HG03521 (cell line): Measurements from ENCODE around the gene TNFRSF21.
"Not testable (repeated sequence)": the region's sequence is repeated elsewhere in the genome, so short reads cannot be mapped to it uniquely, and the experiment has no call there.

Experiments
- ATAC-seq: cut with Tn5 transposase; IDR thresholded peaks from one replicate; pipeline ENCODE4 v1.9.1; 2021; ENCODE audit warnings: mild to moderate bottlenecking, moderate library complexity; ENCODE audit not compliant: unreplicated experiment

Gene TNFRSF21

DNA sequence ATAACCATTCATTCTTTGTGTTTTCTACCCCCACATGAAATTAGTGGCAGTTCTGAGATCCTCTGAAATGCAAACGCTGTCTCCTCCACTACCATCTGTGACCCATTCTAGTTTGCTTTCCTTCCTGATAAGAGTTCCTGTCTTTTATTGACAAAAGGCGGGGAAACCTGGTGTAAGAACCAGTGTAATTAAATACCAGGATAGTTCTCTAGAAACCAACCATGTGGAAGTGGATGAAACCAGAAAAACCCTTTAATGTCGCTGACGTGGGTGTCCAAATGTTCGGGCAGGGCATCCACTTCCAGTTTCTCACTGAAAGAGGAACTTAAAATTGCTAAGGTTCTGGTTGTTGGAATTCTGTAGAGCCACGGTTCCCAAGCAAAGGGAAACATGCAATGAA is 79.1 kb downstream of the TNFRSF21 start:
- no peak for ATAC-seq

DNA sequence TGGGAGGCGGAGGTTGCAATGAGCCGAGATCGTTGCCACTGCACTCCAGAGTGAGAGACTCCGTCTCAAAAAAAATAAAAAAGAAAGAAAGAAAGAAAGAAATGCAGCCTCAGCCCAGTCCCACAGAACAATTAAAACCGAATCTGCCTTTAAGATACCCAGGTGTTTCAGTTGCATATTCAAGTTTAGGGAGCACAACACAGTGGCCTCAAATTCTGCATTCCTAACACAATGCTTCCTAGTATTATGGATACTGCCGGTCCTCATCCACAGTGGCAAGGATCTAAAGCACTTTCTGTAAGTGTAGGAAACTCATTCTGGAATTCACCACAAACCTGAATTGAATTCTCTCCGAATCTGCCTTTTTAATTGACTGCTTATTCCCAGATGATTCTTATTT is 80.5 kb downstream of the TNFRSF21 start:
- ATAC-seq = no peak

DNA sequence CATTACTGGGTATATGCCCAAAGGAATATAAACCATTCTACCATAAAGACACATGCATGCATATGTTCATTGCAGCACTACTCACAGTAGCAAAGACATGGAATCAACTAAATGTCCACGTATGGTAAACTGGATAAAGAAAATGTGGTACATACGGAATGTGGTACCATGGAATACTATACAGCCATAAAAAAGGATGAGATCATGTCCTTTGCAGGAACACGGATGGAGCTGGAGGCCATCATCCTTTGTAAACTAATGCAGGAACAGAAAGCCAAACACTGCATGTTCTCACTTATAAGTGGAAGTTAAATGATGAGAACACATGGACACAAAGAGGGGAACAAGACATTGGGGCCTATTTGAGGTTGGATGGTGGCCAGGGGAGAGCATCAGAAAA is 81.6 kb downstream of the TNFRSF21 start:
- not testable (repeated sequence) for ATAC-seq

DNA sequence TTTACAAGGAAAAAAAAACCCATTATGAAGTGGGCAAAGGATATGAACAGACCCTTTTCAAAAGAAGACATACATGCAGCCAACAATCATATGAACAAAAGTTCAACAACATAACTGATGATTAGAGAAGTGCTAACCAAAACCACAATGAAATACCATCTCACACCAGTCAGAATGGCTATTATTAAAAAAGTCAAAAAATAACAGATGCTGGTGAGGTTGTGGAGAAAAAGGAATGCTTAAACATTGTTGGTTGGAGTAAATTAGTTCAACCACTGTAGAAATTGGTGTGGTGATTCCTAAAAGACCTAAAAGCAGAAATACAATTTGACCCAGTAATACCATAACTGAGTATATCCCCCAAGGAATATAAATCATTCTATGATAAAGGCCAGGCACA is 86.5 kb downstream of the TNFRSF21 start:
- not testable (repeated sequence) for ATAC-seq

DNA sequence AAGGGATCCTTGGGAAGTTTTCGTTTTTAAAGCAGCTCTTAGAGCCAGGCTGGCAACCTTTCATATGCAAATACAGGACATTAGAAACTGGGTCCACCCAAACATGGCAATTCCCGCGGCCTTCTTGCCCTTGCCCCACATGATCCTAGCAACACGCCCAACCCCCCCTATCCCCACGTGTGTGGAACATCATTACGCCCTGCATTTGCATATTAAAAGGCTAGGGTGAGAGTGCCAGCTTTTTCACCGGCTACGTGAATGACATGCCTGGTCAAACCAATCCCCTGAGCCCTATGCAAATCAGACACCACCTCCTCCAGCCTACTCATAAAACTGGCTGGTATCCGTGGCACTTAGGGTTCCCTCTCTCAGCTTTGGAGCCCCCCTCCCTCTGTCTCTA is 88.1 kb downstream of the TNFRSF21 start:
- ATAC-seq = no peak

DNA sequence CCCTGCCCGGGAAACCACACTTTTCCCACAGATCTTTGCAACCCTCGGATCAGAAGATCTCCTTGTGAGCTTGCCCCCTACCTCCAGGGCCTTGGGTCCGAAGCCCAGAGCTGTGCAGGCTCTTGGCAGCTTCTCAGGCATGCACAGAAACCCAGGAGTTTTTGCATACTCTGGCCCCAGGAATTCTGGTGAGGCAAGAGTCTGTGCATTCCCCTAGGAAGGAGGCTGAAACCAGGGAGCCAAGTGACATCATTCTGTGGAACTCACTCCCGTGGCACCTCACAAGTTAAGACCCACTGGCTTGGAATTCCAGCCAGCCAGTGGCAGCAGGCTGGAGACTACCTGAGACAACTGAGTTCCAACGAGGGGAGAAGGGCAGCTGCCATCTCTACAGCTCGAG is 100.1 kb downstream of the TNFRSF21 start:
- ATAC-seq = no peak

DNA sequence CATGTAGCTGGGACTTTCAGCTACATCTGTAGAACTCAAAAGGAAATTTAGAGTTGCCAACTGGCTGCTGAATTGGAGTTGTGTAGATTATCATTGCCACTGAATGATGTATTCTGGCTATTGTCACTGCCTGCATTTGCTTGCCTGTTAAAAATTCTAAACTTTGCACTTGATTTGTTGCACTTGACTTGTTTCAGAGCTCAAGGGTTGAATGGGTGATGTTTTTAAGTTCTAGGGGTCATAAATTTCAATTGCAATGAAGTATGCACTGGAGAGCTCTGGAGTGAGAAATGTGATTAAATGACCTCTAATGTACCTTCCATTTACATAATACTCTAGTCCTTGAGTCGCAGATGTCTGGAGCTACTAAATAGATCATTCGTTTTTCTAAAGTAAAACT is 102.4 kb downstream of the TNFRSF21 start:
- ATAC-seq = no peak

DNA sequence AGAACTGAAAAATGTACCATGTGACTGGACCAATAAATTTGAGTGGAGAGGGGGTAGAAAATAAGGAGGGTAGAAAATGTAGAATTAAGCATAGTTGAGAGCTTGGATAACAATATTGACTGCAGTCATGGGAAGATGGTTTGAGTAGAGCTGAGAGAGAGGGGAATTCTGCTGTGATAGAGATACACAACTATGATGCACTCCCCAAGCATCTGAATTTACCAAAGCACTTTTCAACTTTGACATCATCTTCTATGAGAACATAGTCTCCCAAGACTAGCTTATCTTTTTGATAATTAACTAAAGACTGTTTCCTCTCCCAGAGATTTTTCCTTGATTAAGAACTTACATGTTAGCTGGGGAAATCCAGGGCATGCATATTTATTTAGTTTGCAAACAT is 103.1 kb downstream of the TNFRSF21 start:
- ATAC-seq = no peak

DNA sequence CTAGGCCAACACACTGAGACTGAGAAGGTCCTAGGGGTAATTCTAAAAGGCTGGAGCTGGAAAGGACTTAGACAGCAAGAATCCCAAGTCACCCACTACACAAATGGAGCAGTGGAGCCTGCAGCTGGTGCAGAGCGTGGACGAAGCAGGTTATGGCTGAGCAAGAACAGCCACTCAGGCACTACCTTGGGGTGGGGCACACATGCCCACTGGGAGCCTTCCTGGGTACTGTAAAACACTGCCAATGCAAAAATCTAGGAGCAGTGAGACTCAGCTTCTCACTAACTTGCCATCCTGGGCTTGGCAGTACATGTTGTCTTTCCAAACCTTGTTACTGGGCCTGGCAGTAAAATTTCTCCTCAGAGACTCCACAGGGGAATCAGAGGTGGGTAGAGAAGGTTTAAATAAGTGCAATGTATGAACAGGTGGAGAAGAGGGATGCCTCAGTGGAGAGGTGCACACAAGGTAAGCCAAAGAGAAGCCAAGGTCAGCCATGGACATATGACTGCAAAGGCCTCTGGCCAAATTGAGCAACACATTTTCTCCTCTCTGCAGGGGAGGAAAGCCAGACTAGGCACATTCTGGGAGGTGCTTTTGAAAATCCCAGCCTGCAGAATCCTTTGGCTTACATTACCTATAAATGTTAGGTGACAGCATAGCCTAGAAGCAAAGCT is 105.6 kb downstream of the TNFRSF21 start:
- ATAC-seq = no peak

DNA sequence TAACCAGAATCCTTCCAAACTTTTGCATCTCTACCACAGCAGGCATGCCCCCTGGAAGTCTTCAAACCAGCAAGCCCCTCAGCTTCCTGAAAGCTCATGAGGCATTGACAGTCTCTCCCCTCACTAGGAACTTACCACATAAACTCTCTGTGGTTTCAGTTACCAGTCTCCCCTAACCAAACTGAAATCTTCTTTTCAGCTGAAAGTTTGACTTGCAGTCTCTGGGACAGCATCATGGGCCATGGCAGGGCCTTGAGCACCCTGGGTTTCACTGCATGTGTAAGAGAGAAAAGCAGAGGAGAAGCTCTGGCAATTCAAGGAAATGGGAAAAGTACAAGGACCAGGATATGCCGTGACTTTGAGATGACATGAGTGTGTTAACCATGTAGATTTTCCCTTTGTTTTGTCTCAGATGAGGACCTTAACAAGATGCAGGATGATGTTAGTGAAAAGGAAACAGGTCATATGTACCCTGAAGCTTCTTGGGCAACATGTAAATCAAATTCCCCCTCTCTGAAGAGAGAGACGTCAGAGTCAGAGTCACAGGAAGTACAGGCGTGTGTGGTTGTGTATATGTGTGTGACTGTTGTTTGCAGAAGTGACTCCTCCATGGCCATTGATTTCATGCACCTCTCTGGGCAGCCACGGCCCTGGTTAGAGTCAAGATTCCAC is 106.3 kb downstream of the TNFRSF21 start:
- ATAC-seq = peak; percentile 82

DNA sequence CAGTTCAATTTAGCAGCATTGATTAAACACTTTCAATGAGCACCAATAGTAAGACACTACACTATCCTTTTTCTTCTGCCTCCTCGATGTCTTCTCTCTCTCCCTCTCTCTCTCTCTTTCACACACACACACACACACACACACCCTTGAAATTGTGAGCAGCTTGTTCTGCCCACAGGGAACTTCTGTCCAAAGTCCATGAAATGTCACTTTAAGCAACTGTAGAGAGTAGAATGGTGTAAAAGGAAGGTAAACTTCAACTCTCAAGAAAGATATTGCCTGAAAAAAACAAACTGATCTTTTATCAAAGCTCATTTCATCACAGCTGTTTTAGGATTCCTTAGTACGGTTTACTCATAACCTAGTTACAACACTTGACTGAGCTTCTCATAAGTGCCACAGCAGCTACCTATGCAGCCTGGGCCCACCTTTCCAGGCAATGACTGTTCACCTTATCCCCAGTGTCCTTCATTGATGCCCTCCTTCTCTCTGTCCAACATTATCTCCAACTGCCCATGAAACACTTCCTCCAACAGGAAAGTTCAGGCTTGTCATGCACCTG is 107.0 kb downstream of the TNFRSF21 start:
- ATAC-seq = peak; percentile 15

DNA sequence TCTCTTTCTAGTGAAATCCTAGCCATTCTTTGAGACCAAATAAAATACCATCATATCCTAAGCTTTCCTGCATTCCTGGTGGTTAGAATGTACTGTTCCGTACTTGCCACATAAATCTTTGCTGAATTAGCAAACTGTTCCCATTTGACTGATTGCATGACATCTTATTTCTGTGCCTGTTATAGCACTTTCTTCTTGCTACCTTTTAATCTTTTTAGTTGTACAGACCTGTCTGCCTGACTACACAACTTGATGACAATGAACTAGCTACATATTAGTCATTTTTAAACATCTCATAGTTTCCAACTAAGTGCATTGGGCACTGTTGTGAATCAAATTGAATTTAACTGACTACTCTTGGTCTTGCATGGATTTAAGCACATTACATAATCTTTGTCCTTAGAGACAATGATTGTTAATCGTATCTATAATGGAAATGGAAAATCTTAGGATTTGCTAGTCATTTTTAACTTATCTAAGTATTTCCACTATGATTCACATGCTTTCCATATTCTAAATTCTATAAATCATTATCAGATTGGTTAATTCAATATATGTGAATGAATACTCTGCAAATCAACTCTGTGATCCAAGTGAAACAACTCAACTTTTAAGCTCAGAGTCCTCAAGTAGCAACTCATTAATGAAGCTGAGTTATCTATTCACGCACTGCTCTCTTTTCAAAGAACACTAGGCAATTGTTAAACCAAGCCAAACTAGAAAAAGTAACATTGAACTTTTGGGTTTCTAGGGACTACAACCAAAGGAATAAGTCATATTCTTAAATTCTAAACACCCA is 109.0 kb downstream of the TNFRSF21 start:
- no peak for ATAC-seq

DNA sequence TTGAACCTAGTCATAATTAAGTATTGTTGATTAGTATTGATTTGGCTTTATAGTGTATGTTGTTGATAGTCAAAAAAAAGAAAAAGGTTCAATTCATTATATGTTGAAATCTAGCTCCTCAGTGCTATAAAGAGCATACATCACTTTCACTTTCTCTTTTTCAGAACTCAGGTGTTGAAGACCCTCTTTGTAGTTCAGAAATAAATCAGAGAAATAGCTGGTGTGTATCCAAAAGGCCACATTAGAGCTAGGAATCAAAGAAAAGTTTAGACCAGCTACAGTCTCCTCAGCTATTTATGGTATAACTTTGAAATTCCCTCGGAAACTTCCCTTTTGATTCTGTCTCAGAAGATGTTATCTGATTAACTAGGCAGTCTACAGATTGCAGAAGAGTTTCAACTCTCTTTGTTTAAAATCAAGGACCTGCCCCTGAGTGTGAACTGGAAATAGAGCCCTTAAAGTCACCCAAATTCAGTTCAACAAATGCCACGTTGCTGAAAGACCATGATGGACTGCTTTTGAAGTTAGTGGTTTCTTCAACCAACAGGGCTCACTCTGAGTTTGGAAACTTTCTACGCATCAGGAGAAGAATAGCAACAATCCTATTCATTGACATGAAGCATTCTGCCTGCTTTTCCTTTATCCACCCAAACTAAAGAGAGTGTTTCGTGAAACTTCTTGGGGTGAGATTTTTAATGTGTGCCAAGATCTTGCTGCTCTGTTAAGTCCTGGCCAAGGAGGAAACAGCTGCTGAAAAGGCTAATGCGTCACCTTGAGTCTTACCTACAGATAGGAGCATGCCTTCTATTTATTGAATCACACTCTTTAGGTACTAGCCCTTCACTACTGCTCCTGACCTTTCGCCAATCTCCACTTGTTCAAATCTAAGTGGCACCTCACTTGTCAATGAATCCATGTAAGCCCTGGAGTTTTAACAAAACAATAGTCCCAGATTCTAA is 111.7 kb downstream of the TNFRSF21 start:
- ATAC-seq = no peak

DNA sequence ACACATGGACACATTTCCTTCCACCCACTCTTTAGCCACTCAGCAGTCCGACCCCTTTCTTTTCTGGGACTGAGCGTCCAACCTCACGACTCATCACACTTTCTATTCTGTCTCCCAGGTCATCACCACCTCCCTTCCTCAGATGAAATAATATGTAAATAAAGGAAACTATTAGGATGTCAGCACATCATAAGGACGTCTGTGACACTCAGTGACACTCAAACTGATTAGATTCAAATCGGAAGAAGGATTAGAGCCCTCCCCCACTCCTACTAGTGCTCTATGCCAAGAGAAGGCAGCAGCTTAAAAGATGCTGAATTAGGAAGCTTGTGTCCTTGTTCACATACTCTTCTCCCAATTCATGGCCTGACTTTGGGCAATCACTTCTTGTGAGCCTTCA is 113.6 kb downstream of the TNFRSF21 start:
- ATAC-seq = no peak

DNA sequence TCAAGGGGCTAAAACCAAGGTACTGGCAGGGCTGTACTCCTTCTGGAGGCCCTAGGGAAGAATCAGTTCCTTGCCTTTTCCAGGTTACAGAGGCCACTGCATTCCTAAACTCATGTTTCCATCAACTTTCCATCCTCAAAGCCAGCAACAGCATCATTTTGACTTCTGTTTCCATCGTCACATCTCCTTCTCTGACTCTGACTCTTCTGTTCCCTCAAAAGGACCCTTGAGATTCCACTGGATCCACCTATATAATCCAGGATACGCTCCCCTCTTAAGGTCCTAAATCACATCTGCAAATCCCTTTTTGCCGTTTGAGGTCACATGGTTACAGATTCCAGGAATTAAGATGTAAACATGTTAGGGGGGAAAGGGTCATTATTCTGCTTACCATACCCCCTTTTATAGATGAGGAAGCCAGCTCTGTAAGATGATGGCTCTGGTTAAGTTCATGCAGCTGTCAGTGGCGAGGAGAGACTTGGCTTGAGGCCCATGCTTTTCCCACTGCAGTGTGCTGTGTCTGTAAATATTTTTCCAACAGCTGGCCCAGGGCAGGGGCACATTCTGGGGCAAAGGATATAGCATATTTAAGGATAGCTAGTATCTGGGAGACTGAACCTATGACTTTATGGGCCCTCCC is 114.6 kb downstream of the TNFRSF21 start:
- ATAC-seq = no peak

DNA sequence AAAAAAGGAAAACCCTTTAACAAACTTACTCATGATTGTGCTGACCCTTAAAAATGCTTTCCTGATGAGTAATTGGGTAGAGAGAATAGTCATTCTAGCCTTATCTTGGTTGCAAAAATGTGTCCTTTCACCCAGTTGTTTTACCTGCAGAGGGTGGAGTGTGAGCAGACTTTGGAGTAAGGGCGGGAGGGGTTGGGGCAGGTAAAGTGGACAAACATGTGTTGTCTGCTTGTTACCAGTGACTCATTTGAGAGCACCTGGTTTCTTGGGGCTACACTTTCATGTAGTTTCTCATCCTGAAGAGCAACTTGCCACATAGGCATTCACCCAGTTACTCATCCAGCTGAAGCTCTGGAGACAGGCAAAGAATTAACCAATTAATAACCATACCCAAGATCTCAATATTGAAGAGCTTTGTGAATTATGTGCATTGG is 121.1 kb downstream of the TNFRSF21 start:
- ATAC-seq = no peak

DNA sequence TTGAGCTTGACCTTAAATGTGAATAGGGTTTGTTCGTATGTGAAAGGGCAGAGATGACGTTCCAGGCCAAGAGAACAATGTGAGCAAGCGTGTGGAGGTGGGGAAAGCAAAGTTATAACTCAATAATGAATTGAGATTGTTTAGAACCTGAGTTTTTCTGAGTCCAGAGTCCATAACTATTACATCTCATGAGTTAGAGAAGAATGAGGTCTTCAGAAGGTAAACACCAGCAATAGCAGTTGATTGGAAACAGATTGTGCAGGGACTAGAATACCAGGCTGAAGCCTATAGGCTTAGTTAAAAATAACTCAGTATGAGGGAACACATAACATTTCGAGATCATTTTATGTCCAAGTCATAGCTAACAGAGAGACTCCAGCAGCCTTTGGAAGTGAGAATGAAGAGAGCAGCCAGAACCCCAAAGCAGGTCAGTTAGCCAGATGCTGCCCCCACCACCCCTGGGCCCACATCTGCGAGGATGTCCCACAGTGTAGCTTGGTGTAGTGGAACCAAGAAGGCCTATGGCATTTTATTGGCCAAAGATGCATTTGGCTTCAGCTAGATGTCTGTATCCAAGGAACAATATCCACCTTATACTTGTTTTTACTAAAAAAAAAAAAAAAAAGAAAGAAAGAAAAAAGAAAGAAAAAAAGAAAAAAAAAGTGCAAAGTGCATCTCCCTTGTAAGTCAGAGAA is 121.7 kb downstream of the TNFRSF21 start:
- ATAC-seq = no peak

DNA sequence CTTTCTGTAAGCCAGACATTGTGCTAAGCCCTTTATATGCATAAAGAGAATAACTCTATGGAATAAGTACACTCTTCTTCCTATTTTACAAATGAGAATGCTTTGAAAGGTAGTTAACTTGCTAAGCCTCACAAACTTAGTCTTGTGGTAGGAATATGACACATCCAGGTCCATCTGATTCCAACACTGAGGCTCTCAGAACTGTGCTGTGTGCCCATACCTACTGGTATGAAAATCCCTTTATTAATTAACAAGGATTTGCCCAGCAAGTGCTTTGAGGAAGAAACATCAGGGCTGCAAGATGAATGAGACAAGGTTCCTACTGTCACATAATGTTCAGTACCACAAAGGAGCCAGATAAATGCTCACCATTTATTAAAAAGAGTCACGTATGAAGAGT is 122.6 kb downstream of the TNFRSF21 start:
- ATAC-seq = no peak

DNA sequence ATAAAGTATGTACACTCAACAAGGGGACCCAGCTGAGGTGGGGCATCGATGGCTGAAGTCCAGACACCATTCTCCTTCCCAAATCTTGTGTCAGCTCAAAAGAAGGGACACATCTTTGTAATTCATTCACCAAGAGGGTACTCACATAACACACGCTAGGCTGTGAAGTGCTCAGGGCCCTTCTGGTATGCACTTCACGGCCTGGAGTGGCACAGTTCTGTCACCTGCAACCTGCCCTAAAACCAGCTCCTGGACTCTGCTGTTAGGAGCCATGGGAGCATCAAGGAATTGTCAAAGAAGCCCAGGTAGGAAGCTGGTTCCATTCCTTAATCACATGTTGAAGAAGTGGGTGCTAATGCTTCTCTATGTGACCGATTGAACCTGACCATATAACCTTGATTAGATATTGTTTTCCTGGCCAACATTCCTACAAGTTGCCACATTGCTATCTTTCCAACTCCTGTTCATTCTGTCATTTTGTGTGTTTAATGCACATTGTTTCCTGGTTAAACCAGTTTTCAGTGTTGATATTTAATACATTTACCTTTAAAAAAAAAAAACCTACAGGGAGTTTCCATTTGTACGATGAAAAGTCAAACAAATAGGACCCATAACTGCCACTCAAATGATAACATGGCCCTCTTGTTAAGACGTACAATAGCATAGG is 127.3 kb downstream of the TNFRSF21 start:
- no peak for ATAC-seq
